Mesenchymal stem cell (in vitro differentiated cells and primary cell): ENCODE measurements around the gene NIPAL1.

Experiments used
- DNase-seq: peaks from one replicate; pipeline ENCODE4 v3.0.0-alpha.2; 2013
- H2AFZ ChIP-seq: one replicate; pipeline ENCODE4 v1.6.1; 2013; ENCODE audit warnings: low read depth, mild to moderate bottlenecking, control low read depth, inconsistent platforms, low read length, moderate library complexity
- H2AK5ac ChIP-seq: 2 replicates; pipeline ENCODE4 v1.6.1; 2013; ENCODE audit warnings: low read length, moderate library complexity, mild to moderate bottlenecking, inconsistent platforms; ENCODE audit not compliant: severe bottlenecking
- H2BK120ac ChIP-seq: one replicate; pipeline ENCODE4 v1.6.1; 2013; ENCODE audit warnings: low read depth, mild to moderate bottlenecking, inconsistent platforms, low read length, moderate library complexity
- H2BK12ac ChIP-seq, 2 experiments: one replicate each; pipeline ENCODE4 v1.6.1; 2013; ENCODE audit warnings: inconsistent platforms in 2 of 2, low read length in 2 of 2, mild to moderate bottlenecking in 2 of 2, moderate library complexity in 2 of 2, control low read depth in 1 of 2
- H2BK15ac ChIP-seq: one replicate; pipeline ENCODE4 v1.6.1; 2013; ENCODE audit warnings: mild to moderate bottlenecking, low read depth, inconsistent platforms; ENCODE audit not compliant: poor library complexity, severe bottlenecking
- H2BK5ac ChIP-seq: 2 replicates; pipeline ENCODE4 v1.6.1; 2013; ENCODE audit warnings: low read depth, mild to moderate bottlenecking, low read length, control low read depth, inconsistent platforms; ENCODE audit not compliant: poor library complexity, severe bottlenecking
- H3K14ac ChIP-seq, 2 experiments: one replicate each; pipeline ENCODE4 v1.6.1; 2013; ENCODE audit warnings: inconsistent platforms in 2 of 2, low read length in 2 of 2, control low read depth in 1 of 2, mild to moderate bottlenecking in 1 of 2, moderate library complexity in 1 of 2
- H3K18ac ChIP-seq, 2 experiments: one replicate each; pipeline ENCODE4 v1.6.1; 2013; ENCODE audit warnings: inconsistent platforms in 2 of 2, low read length in 2 of 2, control low read depth in 1 of 2, low read depth in 1 of 2, mild to moderate bottlenecking in 1 of 2
- H3K23ac ChIP-seq, 2 experiments: one replicate each; pipeline ENCODE4 v1.6.1; 2013; ENCODE audit warnings: inconsistent platforms in 2 of 2, low read length in 2 of 2, mild to moderate bottlenecking in 2 of 2, moderate library complexity in 2 of 2, control low read depth in 1 of 2
- H3K27ac ChIP-seq: 2 replicates; pipeline ENCODE4 v1.5.1; 2013; ENCODE audit warnings: mild to moderate bottlenecking, moderate library complexity, low read length, control low read depth, inconsistent platforms; ENCODE audit not compliant: poor library complexity, severe bottlenecking
- H3K27me3 ChIP-seq, 2 experiments: 2 replicates each; pipeline versions ENCODE4 v1.6.1 to v1.7.0; 2013; ENCODE audit warnings: low read length in 2 of 2, mild to moderate bottlenecking in 2 of 2, moderate library complexity in 2 of 2, control low read depth in 1 of 2, inconsistent platforms in 1 of 2; ENCODE audit not compliant: control insufficient read depth in 1 of 2, insufficient read depth in 1 of 2
- H3K36me3 ChIP-seq, 2 experiments: 2 replicates each; pipeline versions ENCODE4 v1.6.1 to v1.7.0; 2013; ENCODE audit warnings: low read length in 2 of 2, control low read depth in 1 of 2, inconsistent platforms in 1 of 2, low read depth in 1 of 2, mild to moderate bottlenecking in 1 of 2; ENCODE audit not compliant: insufficient read depth in 2 of 2, control insufficient read depth in 1 of 2
- H3K4ac ChIP-seq, 2 experiments: one replicate each; pipeline ENCODE4 v1.6.1; 2013; ENCODE audit warnings: inconsistent platforms in 2 of 2, low read length in 2 of 2, mild to moderate bottlenecking in 2 of 2, moderate library complexity in 2 of 2, control low read depth in 1 of 2, low read depth in 1 of 2
- H3K4me1 ChIP-seq: 2 replicates; pipeline ENCODE4 v1.6.1; 2013; ENCODE audit warnings: low read depth, low read length, control low read depth; ENCODE audit not compliant: control insufficient read depth, insufficient read depth
- H3K4me2 ChIP-seq: 2 replicates; pipeline ENCODE4 v1.6.1; 2013; ENCODE audit warnings: low read length, mild to moderate bottlenecking, inconsistent platforms; ENCODE audit not compliant: poor library complexity, severe bottlenecking
- H3K4me3 ChIP-seq, 2 experiments: 2 replicates each; pipeline versions ENCODE4 v1.5.1 to v1.7.0; 2013; ENCODE audit warnings: low read length in 2 of 2, mild to moderate bottlenecking in 2 of 2, control low read depth in 1 of 2, low read depth in 1 of 2; ENCODE audit not compliant: insufficient read depth in 1 of 2
- H3K79me1 ChIP-seq: replicated peaks from 2 replicates; pipeline ENCODE4 v1.6.1; 2013; ENCODE audit warnings: mild to moderate bottlenecking, control low read depth, low read length, inconsistent platforms; ENCODE audit not compliant: poor library complexity, severe bottlenecking
- H3K9ac ChIP-seq: 2 replicates; pipeline ENCODE4 v1.7.0; 2013; ENCODE audit warnings: mild to moderate bottlenecking, low read length, moderate library complexity
- H3K9me3 ChIP-seq: 2 replicates; pipeline ENCODE4 v1.7.0; 2013; ENCODE audit warnings: mild to moderate bottlenecking, low read length; ENCODE audit not compliant: control insufficient read depth
- H4K8ac ChIP-seq: one replicate; pipeline ENCODE4 v1.6.1; 2013; ENCODE audit warnings: inconsistent platforms, mild to moderate bottlenecking, low read length, moderate library complexity
- H4K91ac ChIP-seq: one replicate; pipeline ENCODE4 v1.6.1; 2013; ENCODE audit warnings: mild to moderate bottlenecking, low read length, inconsistent platforms
- WGBS: methylation state at CpG from one replicate; pipeline ENCODE4 v1.1.7; 2013; ENCODE audit warnings: mixed read lengths; 5-methylcytosine and 5-hydroxymethylcytosine counted together

Gene NIPAL1

DNA sequence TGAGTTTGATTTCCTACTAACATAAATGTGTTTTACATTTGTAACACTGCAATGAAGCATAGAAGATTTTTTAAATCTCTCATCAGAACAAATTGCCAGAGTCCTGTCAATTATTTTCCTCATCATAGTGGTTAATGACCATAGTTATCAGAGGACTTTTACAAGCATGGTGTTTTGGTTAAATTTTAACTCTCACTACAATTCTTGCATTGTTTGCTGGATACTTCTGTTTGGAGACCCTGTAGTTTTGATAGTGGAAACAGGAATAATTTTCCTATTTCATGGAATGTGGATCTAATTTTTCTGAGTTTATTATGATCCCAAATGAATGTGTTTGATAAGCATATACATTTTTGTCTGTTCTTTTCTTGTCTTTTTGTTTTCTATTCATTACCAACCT is 16.8 kb downstream of the NIPAL1 start:
- Histone ChIP-seq H2AFZ (no peak overlapping the region), H3K4me1 (no peaks in the 10 kb centered on the region), H3K18ac (no peak overlapping the region), H3K9me3 (no peaks in the 10 kb centered on the region), H3K4me3 (no peak overlapping the region), H2BK5ac (no peak overlapping the region), H3K14ac (no peak overlapping the region), H2BK120ac (no peak overlapping the region), H2BK12ac (no peak overlapping the region), H3K27ac (no peak overlapping the region), H3K23ac (no peak overlapping the region), H4K91ac (no peak overlapping the region), H3K36me3 (no peaks in the 10 kb centered on the region), H3K27me3 (no peaks in the 10 kb centered on the region), H4K8ac (no peak overlapping the region), H3K9ac (no peak overlapping the region), H2AK5ac (no peak overlapping the region), H3K79me1 (no peaks in the 10 kb centered on the region), H2BK15ac (no peak overlapping the region), H3K4ac (no peak overlapping the region), H3K4me2 (no peak overlapping the region)
- no peak for DNase-seq

DNA sequence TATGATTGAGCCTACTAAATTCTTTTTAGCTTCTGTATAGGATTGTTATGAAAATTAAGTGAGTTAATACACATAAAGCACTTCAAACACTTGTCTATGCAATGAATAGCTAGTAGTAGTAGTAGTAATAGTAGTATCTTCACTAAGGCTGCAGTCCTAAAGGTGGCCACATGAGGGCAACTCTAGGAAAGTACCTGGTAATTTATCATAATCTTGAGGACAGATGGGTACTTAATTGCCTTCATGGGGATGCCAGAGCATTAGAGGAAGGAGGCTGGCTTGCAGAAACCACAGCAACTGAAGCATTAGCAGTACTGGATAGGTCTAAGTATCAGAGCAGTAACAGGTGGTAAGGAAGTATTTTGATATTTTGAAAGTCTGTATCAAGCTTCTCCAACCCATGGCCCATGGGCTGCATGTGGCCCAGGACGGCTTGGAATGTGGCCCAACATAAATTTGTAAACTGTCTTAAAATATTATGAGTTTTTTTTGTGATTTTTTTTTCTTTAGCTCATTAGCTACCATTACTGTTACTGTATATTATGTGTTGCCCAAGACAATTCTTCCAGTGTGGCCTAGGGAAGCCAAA is 17.3 kb downstream of the NIPAL1 start:
- Histone ChIP-seq H3K4me2 (no peak overlapping the region), H3K27me3 (no peaks in the 10 kb centered on the region), H4K8ac (no peak overlapping the region), H2BK5ac (no peak overlapping the region), H2AK5ac (no peak overlapping the region), H3K27ac (no peak overlapping the region), H3K4me3 (no peak overlapping the region), H3K4ac (no peak overlapping the region), H2BK15ac (no peak overlapping the region), H3K18ac (no peak overlapping the region), H3K9me3 (no peaks in the 10 kb centered on the region), H3K23ac (no peak overlapping the region), H3K9ac (no peak overlapping the region), H2BK120ac (no peak overlapping the region), H3K79me1 (no peaks in the 10 kb centered on the region), H3K14ac (no peak overlapping the region), H3K36me3 (no peaks in the 10 kb centered on the region), H3K4me1 (no peaks in the 10 kb centered on the region), H2AFZ (no peak overlapping the region), H4K91ac (no peak overlapping the region), H2BK12ac (no peak overlapping the region)
- WGBS: no CpG with 5 or more reads among the region's 1 CpG
- peak; percentile 10 for DNase-seq

DNA sequence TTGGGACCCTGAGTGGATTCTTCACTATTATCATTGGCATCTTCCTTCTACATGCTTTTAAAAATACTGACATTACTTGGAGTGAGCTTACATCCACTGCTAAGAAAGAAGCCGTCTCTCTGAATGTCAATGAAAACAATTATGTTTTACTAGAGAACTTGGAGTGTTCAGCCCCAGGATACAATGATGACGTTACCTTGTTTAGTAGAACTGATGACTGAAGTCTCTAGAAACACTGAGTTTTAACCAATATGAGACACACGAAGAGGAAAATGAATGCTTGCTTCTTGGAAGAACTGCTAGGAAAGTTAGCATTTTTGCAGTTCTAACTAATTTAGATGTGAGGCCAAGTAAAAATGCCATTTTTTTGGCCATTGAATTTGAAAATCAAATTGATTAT is 19.4 kb downstream of the NIPAL1 start:
- H3K79me1 ChIP-seq: no peaks in the 10 kb centered on the region
- no peak overlapping the region for H2AFZ ChIP-seq
- 94% methylated on average over 3 of the region's 3 CpGs for WGBS

DNA sequence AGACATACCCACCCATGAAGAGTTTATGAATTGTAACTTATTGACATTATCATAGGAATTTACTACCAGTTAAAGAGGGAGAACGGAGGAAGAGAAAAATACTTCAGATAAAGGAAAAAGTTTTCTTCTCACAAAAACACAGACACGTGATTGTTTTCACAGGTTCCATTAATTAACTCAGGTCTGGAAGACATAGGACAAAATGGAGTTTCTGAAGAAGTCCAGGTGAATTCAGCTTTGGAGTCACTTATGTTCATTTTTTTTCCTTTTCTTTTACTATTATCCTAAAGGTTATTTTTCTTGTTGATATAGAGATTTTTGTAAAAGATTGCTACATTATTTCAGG is 20.5 kb downstream of the NIPAL1 start:
- Histone ChIP-seq H3K4me2 (no peak overlapping the region), H3K27me3 (no peaks in the 10 kb centered on the region), H4K91ac (no peak overlapping the region), H4K8ac (no peak overlapping the region), H3K18ac (no peak overlapping the region), H3K9ac (no peak overlapping the region), H3K23ac (no peak overlapping the region), H2AK5ac (no peak overlapping the region), H3K4me1 (no peaks in the 10 kb centered on the region), H3K79me1 (no peaks in the 10 kb centered on the region), H2AFZ (no peak overlapping the region), H3K4ac (no peak overlapping the region), H2BK120ac (no peak overlapping the region), H3K27ac (no peak overlapping the region), H2BK5ac (no peak overlapping the region), H2BK12ac (no peak overlapping the region), H3K9me3 (no peaks in the 10 kb centered on the region), H2BK15ac (no peak overlapping the region), H3K36me3 (no peaks in the 10 kb centered on the region), H3K14ac (no peak overlapping the region), H3K4me3 (no peak overlapping the region)
- WGBS: no CpG with 5 or more reads among the region's 2 CpGs
- no peak for DNase-seq

More for the DNA sequence above, 19.4 kb downstream of the NIPAL1 start:
- Histone ChIP-seq H2BK15ac (no peak overlapping the region), H4K91ac (no peak overlapping the region), H2BK120ac (no peak overlapping the region), H2AK5ac (no peak overlapping the region), H4K8ac (no peak overlapping the region), H3K23ac (no peak overlapping the region), H3K14ac (no peak overlapping the region), H3K4ac (no peak overlapping the region), H3K27me3 (no peaks in the 10 kb centered on the region), H3K4me3 (no peak overlapping the region), H3K9ac (no peak overlapping the region), H3K36me3 (no peaks in the 10 kb centered on the region), H2BK12ac (no peak overlapping the region), H3K18ac (no peak overlapping the region), H3K4me1 (no peaks in the 10 kb centered on the region), H3K9me3 (no peaks in the 10 kb centered on the region), H3K4me2 (no peak overlapping the region), H2BK5ac (no peak overlapping the region), H3K27ac (no peak overlapping the region)
- no peak for DNase-seq
